Measurements from ENCODE around the gene DCUN1D2.
"Not testable (repeated sequence)": the region's sequence is repeated elsewhere in the genome, so short reads cannot be mapped to it uniquely, and the experiment has no call there.

The DCUN1D2 gene

GRCh38 chr13:113451951-113452421, 38.5 kb downstream of the DCUN1D2 start:
- no peak for DNase-seq (ENCODE audit: low read depth)

GRCh38 chr13:113450861-113451620, 39.5 kb downstream of the DCUN1D2 start:
- DNase-seq (ENCODE audit: low read depth): not testable (repeated sequence)

More at GRCh38 chr13:113451951-113452421, 38.5 kb downstream of the DCUN1D2 start:
- H3K4me3 ChIP-seq (ENCODE audit: low read depth, low read length): no peak overlapping the region

GRCh38 chr13:113450348-113450744, 40.2 kb downstream of the DCUN1D2 start:
- not testable (repeated sequence) for DNase-seq (ENCODE audit: low read depth); H3K4me3 ChIP-seq (ENCODE audit: low read depth, low read length)

More at GRCh38 chr13:113450861-113451620, 39.5 kb downstream of the DCUN1D2 start:
- not testable (repeated sequence) for H3K4me3 ChIP-seq (ENCODE audit: low read depth, low read length)

- no peak for DNase-seq (ENCODE audit: low read depth)
- H3K4me3 ChIP-seq (ENCODE audit: low read depth, low read length): no peak overlapping the region
Measured at GRCh38 chr13:113449693-113450347, 40.7 kb downstream of the DCUN1D2 start.

GRCh38 chr13:113448885-113449692, 41.4 kb downstream of the DCUN1D2 start:
- DNase-seq (ENCODE audit: low read depth): no peak

GRCh38 chr13:113448545-113448884, 42.0 kb downstream of the DCUN1D2 start:
- no peak overlapping the region for H3K4me3 ChIP-seq (ENCODE audit: low read depth, low read length)
- no peak for DNase-seq (ENCODE audit: low read depth)

More at GRCh38 chr13:113448885-113449692, 41.4 kb downstream of the DCUN1D2 start:
- no peak overlapping the region for H3K4me3 ChIP-seq (ENCODE audit: low read depth, low read length)

GRCh38 chr13:113447596-113447995, 42.9 kb downstream of the DCUN1D2 start:
- DNase-seq (ENCODE audit: low read depth): no peak
- no peak overlapping the region for H3K4me3 ChIP-seq (ENCODE audit: low read depth, low read length)

GRCh38 chr13:113446488-113446854, 44.0 kb downstream of the DCUN1D2 start:
- no peak for DNase-seq (ENCODE audit: low read depth)
- H3K4me3 ChIP-seq (ENCODE audit: low read depth, low read length): no peak overlapping the region

- H3K4me3 ChIP-seq (ENCODE audit: low read depth, low read length): no peak overlapping the region
- DNase-seq (ENCODE audit: low read depth): no peak
Measured at GRCh38 chr13:113445791-113446487, 44.6 kb downstream of the DCUN1D2 start.

- no peak overlapping the region for H3K4me3 ChIP-seq (ENCODE audit: low read depth, low read length)
- no peak for DNase-seq (ENCODE audit: low read depth)
Measured at GRCh38 chr13:113443991-113444390, 46.5 kb downstream of the DCUN1D2 start.

- DNase-seq (ENCODE audit: low read depth): no peak
- H3K4me3 ChIP-seq (ENCODE audit: low read depth, low read length): no peak overlapping the region
Measured at GRCh38 chr13:113442985-113443362, 47.5 kb downstream of the DCUN1D2 start.

GRCh38 chr13:113442354-113442984, 48.0 kb downstream of the DCUN1D2 start:
- no peak for DNase-seq (ENCODE audit: low read depth)
- H3K4me3 ChIP-seq (ENCODE audit: low read depth, low read length): no peak overlapping the region

GRCh38 chr13:113441661-113442060, 48.9 kb downstream of the DCUN1D2 start:
- no peak overlapping the region for H3K4me3 ChIP-seq (ENCODE audit: low read depth, low read length)
- DNase-seq (ENCODE audit: low read depth): no peak

GRCh38 chr13:113437408-113438010, 53.0 kb downstream of the DCUN1D2 start:
- DNase-seq (ENCODE audit: low read depth): no peak
- H3K4me3 ChIP-seq (ENCODE audit: low read depth, low read length): no peak overlapping the region

- H3K4me3 ChIP-seq (ENCODE audit: low read depth, low read length); DNase-seq (ENCODE audit: low read depth): not testable (repeated sequence)
Measured at GRCh38 chr13:113436866-113437265, 53.6 kb downstream of the DCUN1D2 start.

GRCh38 chr13:113435907-113436306, 54.6 kb downstream of the DCUN1D2 start:
- H3K4me3 ChIP-seq (ENCODE audit: low read depth, low read length); DNase-seq (ENCODE audit: low read depth): not testable (repeated sequence)

- no peak for DNase-seq (ENCODE audit: low read depth)
- H3K4me3 ChIP-seq (ENCODE audit: low read depth, low read length): no peak overlapping the region
Measured at GRCh38 chr13:113433391-113433916, 57.1 kb downstream of the DCUN1D2 start.

- no peak for DNase-seq (ENCODE audit: low read depth)
- H3K4me3 ChIP-seq (ENCODE audit: low read depth, low read length): no peak overlapping the region
Measured at GRCh38 chr13:113432506-113433270, 57.8 kb downstream of the DCUN1D2 start.

Data from skeletal muscle cell (primary cell).